Nephron (organoid): ENCODE measurements around the gene FGF13.
A peak's percentile ranks its signal among the peaks of the same experiment; 100 is the strongest.

Source experiments
- H3K27ac Mint-ChIP-seq, 3 experiments: 2 replicates each; pipeline ENCODE4 v1.8.0; 2020; ENCODE audit warnings: mixed read lengths in 3 of 3, mild to moderate bottlenecking in 2 of 3, moderate library complexity in 1 of 3
- H3K27me3 Mint-ChIP-seq: 2 replicates; pipeline ENCODE4 v1.8.0; 2021; ENCODE audit warnings: low read depth, mild to moderate bottlenecking, moderate library complexity, mixed read lengths
- H3K36me3 Mint-ChIP-seq: 2 replicates; pipeline ENCODE4 v1.8.0; 2020; ENCODE audit warnings: low read depth, mixed read lengths
- H3K4me1 Mint-ChIP-seq: 2 replicates; pipeline ENCODE4 v1.8.0; 2020; ENCODE audit warnings: mixed read lengths
- H3K4me3 Mint-ChIP-seq, 3 experiments: 2 replicates each; pipeline ENCODE4 v1.8.0; 2020; ENCODE audit warnings: mild to moderate bottlenecking in 3 of 3, mixed read lengths in 3 of 3, moderate library complexity in 2 of 3
- H3K9me3 Mint-ChIP-seq: 2 replicates; pipeline ENCODE4 v1.8.0; 2020; ENCODE audit warnings: mixed read lengths
- TF ChIP-seq, protein P1 (sequence below), 3 experiments: fragments of 200-600 bp; sonication (generic); IDR thresholded peaks; one replicate each; pipeline ENCODE4 v1.5.0; 2021; ENCODE audit warnings: antibody characterized with exemption in 3 of 3; ENCODE audit not compliant: unreplicated experiment in 3 of 3

The FGF13 gene

DNA sequence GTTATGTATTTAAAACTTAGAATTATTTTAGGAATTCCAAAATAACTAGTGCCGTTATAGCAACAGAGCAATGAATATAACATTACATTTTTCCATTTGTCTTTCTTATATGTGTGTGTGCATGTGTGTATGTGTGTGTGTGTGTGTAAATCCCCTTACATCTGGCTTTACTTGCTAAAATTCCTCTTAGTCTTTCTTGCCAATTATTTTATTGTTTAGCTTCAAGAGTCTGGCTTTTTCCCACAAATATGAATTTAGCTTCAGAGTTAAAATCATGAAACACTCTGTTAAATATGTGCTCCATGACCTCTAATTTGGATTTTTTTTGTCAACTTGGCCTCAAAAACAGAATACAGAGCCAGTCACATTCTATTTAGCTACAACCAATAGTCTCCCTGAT, 18.9 kb downstream of the FGF13 start:
- Mint-ChIP-seq H3K36me3 (no peaks in the 10 kb centered on the region), H3K4me3 (no peak overlapping the region), H3K4me1 (peaks cover 30% of the 10 kb centered on the region), H3K9me3 (peaks cover 1% of the 10 kb centered on the region), H3K27ac (peak overlapping the region in 1 of 3 experiments; percentile 62), H3K27me3 (no peaks in the 10 kb centered on the region)
- TF ChIP-seq, protein P1, sequence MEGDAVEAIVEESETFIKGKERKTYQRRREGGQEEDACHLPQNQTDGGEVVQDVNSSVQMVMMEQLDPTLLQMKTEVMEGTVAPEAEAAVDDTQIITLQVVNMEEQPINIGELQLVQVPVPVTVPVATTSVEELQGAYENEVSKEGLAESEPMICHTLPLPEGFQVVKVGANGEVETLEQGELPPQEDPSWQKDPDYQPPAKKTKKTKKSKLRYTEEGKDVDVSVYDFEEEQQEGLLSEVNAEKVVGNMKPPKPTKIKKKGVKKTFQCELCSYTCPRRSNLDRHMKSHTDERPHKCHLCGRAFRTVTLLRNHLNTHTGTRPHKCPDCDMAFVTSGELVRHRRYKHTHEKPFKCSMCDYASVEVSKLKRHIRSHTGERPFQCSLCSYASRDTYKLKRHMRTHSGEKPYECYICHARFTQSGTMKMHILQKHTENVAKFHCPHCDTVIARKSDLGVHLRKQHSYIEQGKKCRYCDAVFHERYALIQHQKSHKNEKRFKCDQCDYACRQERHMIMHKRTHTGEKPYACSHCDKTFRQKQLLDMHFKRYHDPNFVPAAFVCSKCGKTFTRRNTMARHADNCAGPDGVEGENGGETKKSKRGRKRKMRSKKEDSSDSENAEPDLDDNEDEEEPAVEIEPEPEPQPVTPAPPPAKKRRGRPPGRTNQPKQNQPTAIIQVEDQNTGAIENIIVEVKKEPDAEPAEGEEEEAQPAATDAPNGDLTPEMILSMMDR (IDR thresholded peaks at IDR 0.05; ENCODE audit: unreplicated experiment in 3 of 3) = no peak

GRCh38 chrX:138691186-138691585, 20.3 kb downstream of the FGF13 start:
- H3K9me3 Mint-ChIP-seq = peaks cover 4% of the 10 kb centered on the region
- peak overlapping the region in 2 of 3 experiments; percentile 21 to 41 for H3K27ac Mint-ChIP-seq
- no peaks in the 10 kb centered on the region for H3K36me3 Mint-ChIP-seq
- no peaks in the 10 kb centered on the region for H3K27me3 Mint-ChIP-seq
- no peak overlapping the region for H3K4me3 Mint-ChIP-seq
- H3K4me1 Mint-ChIP-seq = peaks cover 30% of the 10 kb centered on the region
- TF ChIP-seq, protein P1 (IDR thresholded peaks at IDR 0.05; ENCODE audit: unreplicated experiment in 3 of 3) = no peak

GRCh38 chrX:138690591-138690990, 20.9 kb downstream of the FGF13 start:
- Mint-ChIP-seq H3K4me1 (peaks cover 30% of the 10 kb centered on the region), H3K27me3 (no peaks in the 10 kb centered on the region), H3K4me3 (no peak overlapping the region), H3K27ac (peak overlapping the region in 2 of 3 experiments; percentile 21 to 41), H3K9me3 (peaks cover 4% of the 10 kb centered on the region), H3K36me3 (no peaks in the 10 kb centered on the region)
- TF ChIP-seq, protein P1 (IDR thresholded peaks at IDR 0.05; ENCODE audit: unreplicated experiment in 3 of 3) = no peak

- Mint-ChIP-seq H3K27ac (no peak overlapping the region), H3K9me3 (peaks cover 4% of the 10 kb centered on the region), H3K4me1 (no peaks in the 10 kb centered on the region), H3K27me3 (no peaks in the 10 kb centered on the region), H3K4me3 (no peak overlapping the region), H3K36me3 (no peaks in the 10 kb centered on the region)
- TF ChIP-seq, protein P1 (IDR thresholded peaks at IDR 0.05; ENCODE audit: unreplicated experiment in 3 of 3) = no peak
Observed at GRCh38 chrX:138683600-138683999, 27.9 kb downstream of the FGF13 start.

DNA sequence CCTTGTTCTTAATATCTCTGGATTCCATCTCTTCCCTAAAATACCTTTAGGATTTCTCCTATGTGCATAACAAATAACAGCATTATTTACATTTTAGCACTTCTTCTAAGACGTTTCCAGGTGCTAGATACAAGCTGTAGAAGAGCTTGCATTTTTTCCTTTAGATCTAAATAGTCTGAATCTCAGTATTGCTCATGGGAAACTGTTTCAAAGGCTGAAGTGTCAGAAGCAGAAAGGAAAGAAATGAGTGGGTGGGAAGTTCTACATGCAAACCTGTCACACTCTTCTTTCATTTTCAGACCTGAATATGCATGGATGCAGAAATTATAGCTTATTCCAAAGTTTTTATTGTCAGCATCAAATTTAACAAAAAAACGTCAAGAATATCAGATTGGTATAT, 41.8 kb downstream of the FGF13 start:
- Mint-ChIP-seq H3K4me1 (peaks cover 8% of the 10 kb centered on the region), H3K27me3 (no peaks in the 10 kb centered on the region), H3K36me3 (no peaks in the 10 kb centered on the region), H3K27ac (no peak overlapping the region), H3K9me3 (no peaks in the 10 kb centered on the region), H3K4me3 (no peak overlapping the region)
- TF ChIP-seq, protein P1 (IDR thresholded peaks at IDR 0.05; ENCODE audit: unreplicated experiment in 3 of 3) = no peak

DNA sequence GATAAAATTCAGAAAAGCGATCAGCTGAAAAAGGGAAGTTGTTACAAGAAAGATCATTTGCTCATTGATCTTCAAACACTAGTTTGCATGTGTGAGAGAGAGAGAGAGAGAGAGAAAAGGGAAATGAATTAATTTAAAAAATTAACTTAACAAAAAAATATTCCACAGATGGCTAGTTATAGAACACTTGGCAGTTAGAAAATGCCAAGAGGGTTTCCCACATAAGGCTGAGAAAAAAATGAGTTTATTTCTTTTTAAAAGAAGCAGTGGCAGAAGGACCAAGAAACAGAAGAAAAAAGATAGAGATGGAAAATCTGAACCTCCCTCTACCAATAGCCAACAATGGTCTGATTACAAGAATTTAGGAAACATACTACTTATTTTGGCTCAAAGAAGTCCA, 47.1 kb downstream of the FGF13 start:
- no peak overlapping the region for H3K27ac Mint-ChIP-seq
- no peaks in the 10 kb centered on the region for H3K9me3 Mint-ChIP-seq
- H3K4me1 Mint-ChIP-seq = peaks cover 8% of the 10 kb centered on the region
- H3K4me3 Mint-ChIP-seq = no peak overlapping the region
- H3K36me3 Mint-ChIP-seq = no peaks in the 10 kb centered on the region
- TF ChIP-seq, protein P1 (IDR thresholded peaks at IDR 0.05; ENCODE audit: unreplicated experiment in 3 of 3) = no peak
- no peaks in the 10 kb centered on the region for H3K27me3 Mint-ChIP-seq
